GM21717 (cell line): ENCODE data around the gene CCND2.

Source experiments
- ATAC-seq: cut with Tn5 transposase; IDR thresholded peaks from one replicate; pipeline ENCODE4 v1.9.1; 2021; ENCODE audit warnings: mild to moderate bottlenecking, moderate library complexity; ENCODE audit not compliant: unreplicated experiment

CCND2 gene

DNA sequence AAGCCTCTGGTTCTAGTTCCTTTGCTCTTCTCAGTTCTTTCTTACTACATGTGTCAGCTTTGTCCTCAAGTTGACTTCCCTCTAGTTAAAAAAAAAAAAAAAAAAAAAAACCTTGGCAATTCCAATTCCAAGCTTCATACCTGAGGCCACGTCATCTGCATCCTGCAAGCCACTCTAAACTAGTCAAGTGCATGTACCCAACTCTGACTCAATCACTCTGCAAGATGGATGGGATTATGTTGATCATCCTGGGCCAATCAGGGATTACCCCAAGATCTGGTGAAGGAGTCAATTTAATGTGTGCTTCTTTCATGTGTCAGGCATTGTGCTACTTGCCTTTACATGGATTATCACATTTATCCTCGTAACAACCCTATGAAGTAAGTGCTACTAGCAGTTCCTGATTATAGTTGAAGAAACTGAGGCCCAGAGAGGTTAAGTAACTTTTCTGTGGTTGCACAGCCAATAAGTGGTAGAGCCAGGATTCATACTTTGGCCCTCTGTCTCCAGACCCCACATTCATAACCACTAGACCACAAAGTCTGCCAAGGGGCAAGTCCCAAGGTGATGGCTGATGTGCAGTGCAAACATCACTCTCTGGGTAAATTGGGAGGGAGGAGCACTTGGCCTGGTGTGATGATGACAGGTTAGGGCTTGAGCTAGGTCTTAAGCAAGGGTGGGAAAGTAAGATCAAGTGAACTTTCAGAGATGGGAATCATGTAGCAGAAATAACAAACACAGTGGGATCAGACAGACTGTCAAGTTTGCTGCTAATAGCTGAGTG is 17.3 kb upstream of the CCND2 start:
- no peak for ATAC-seq

DNA sequence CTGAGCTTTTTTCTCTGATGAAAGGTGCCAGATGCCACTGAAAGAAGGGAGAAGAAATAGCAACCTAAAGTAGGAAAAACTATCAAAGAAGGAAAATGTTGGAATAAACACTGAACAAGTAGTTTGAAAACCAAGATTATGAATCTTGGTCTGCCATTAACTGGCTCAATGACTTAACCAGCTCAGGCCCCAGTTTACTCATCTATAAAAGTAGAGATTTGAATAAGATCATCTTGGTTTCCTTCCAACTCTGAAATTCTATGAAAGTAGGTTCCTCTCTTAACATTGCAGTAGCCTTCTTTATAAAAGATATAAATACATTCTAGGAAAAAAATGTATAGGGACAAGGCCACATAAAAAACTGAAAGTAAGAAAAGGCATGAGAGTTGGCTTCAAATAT is 16.1 kb upstream of the CCND2 start:
- ATAC-seq = no peak

DNA sequence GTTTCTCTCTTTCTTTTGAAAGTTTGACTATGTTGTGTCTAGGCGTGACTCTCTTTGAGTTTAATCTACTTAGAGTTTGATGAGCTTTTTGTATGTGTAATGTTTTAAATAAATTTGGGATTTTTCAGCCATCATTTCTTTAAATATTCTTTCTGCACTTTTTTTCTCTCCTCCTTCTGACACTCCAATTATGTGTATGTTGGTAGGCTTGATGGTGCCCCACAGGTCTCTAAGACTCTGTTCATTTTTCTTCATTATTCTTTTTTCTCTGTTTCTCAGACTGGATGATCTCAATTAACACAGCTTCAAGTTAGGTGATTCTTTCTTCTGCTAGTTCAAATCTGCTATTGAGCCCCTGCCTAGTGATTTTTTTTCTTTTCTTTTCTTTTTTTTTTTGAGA is 14.5 kb upstream of the CCND2 start:
- ATAC-seq = no peak

DNA sequence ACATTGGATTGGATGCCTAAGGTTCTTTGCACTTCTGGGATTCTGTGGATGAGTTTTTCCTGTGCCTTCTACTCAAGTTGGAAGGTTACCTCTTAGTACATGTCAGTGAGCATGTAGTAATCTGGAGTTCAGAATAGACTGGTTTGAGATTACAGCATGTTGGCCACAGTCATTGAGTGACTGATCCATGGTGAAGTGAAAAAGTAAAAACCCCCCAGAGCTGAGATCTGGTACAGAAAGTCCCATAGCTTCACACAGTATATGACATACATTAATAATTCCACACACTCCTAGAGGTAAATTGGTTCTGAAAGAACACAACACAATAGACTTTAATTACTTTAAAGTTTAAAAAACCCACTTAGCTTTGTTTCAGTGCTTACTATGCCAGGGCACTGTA is 11.9 kb upstream of the CCND2 start:
- ATAC-seq = peak; percentile 69

DNA sequence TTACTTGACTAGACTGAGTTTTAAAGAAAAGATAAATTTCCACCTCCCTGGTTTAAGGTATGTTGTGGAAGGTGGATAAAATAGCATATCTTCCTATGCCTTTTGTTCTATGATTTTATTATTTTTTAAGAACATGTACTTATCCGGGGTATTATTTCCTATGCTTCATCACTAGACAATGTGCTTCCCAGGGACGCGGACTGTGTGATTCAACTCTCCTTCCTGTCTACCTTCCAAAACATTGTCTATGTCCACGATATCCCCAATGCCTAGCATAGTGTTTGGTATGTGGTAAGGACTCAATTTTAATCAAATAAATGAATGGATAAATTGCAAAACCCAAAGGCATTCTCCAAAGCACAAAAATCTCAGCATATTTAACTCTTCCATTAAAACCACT is 8.3 kb upstream of the CCND2 start:
- ATAC-seq = no peak

DNA sequence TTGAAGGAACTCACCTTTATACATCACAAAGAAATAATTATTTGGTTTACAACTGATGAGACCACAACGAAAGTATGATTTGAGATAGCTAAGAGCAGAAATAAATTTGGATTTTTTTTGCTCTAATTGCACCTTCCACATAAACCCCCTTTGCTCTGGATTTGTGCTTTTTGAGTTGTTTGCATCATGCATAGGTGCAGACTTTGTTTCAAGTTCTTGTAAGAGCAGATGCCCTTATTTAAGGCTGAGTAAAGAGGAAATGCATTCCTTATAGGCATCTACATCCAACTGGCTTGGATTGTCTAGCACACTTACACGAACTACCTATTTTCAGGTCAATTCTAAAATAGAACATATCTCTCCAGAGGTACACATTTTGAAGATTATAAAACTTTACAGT is 6.6 kb upstream of the CCND2 start:
- no peak for ATAC-seq

DNA sequence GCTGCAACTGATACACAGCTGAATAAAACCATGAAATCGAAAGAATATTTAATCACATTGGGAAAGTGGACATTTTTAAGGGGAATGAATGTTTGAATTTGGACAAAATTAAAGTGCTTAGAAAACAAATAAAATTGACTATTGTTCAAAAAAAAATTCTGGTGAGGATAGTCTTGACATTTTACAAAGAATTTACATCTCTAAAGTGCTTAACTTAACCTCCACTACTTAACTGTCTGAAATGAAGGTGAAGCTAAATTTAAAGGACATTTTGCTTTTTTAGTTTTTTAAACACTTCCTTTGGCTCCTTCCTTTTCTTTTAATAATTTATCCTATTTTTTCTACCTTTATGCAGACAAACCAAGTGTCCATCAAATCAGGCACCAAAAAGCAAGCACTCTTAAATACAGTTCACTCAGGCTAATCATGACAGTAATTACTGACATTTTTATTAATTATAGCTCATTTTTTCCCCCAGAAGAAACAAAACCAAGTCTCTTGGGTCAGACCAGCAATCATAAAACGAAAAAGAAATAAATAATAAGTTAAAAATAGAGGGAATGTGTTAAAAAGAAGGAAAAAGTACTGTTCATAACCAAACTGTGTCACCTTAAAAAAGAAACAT is 5.7 kb upstream of the CCND2 start:
- no peak for ATAC-seq

DNA sequence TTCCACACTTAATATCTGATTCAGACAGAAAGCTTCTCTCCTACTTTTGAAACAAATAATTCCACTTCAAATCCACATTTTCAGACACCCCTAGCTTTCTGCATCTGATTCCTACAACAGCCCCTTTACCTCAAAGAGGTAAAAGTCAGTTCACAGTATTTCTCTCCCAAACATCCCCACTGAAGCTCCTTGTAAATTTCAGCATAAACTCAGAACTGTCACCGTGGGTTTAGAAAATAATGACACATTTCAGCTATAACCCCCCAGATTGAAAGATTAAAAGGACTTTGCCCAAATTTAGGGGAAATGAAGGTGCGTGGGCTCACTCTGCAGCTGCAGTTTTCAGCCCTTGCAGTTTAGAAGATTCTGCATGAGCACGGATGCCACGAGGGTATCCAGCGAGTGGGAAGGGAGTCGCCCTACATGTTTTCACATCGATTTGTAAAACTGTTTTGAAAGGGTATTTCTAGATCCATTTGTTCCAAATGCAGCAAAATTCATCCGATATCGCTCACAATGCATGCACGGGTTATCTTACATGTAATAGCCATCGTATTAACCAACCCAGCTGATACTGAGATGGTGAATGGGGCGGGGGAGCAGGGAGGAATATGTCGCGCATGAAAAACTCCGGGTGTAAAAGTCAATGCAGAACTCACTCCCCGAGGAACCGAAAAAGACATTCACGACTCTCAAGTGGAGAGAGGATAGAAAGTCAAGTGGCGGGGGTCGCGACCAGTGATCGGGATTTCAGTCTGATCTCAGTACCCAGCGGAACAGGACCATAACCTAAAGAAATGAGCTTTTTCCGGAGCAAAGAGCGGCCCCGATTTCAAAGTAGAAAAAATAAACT is 5.0 kb upstream of the CCND2 start:
- no peak for ATAC-seq

DNA sequence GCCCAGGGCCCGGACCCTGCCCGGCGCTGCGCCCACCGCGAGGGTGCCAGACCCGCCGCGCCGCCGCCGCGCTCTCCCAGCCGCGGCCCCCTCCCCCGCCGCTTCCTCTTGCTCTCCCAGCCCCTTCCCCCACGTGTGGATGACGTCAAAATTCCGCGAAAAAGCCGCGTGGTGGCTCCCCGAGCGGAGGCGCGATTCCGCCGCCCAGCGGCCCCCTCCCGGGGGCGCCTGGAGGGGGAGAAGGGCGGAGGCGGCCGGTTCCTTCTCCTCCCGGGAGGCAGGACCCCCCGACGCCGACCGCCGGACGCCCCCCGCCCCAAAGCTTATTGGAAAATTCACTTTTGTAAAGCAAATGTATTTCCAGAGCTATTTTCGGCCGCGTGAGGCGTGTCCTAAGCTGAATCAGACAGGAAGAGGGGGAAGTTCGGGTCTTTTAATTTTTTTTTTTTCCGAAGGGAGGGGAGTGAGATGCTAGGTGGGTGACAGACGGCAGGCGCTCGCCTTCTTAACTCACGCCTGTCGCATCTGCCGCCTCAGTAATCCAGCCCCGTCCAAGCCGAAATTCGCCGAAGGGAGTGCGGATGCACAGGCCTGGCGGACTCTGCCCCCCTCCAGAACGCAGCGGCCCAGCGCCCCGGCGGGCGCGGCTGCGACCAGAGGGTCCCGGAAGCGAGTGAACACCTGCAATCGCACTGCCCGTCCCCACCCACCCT is 4.1 kb upstream of the CCND2 start:
- ATAC-seq = no peak

DNA sequence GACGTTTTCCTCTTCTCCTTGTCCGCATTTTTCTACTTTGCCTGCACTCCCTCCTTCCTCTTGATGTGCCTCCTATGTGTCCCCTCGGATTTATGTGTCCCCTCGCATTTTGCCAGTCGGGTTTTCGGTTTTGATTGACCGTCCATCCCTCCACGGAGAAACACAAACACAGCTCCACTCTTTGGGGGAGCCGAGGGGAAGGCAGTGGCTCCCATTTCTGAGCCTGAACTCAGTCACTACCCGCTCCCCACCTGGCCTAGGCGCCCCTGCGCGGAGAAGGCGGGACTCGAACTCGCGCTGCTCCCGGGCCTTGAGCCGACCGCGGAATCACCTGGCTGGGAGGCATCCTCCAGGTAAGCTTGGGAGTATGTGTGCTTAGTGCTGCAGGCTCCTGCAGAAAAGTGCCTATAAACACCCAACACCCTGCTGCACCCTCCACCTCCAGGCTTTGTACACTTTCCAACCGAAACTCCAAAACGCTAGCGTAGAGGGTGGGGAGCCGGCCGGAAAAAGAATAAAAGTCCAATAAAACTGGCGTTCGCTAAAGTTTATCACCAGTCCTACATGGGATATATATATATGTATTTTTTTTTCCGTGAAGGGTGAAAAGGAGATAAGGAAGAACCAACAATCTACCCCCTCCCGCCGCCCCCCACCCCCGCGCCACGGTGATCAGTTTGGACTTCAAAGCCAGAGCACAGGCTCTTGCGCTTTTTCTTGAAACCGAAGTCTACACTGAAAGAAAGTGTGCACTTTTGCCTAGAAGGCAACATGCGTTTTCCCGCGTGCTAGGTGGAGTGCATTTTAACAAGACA is 3.3 kb upstream of the CCND2 start:
- no peak for ATAC-seq

DNA sequence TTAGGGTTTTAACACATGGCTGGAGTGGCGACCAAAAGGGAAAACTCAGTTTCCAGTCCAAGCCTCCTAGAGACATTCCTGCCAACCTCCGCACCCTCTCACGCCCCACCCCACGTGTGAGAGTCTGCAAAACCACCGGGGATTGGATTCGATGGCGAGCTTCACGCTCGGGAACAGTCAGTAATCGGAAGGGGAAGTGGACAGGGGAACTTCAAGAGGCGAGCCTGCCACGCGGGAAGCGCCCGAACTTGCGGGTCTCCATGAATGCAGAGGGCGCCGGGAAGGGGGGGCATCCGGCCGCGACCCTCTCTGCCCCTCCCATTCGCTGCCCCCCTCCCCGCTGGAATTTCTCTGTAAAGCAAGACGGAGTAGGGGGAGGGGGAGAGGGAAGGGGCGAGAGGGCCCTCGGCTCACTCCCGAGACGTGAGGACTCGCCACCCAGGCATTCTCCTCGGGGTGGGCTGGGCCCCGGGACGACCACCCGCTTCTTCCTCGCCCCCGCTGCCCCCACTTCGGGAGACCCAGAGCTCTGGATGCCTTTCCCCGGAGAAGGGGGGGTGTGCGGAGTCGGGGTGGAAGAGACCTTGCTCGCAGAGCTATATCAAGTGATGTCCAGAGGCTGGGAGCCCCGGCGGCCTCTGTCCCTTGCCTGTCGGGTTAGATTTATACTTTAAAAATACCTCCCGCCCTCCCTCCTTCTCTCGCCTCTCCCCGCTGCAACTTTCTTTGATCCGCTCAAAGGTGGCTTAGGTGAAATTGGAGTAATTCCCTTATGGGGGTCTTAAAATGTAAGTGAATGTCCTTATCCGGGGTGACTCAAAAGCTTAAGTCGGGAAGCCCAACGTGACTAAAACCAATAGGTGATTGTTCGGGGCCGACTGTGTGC is 2.5 kb upstream of the CCND2 start:
- no peak for ATAC-seq

DNA sequence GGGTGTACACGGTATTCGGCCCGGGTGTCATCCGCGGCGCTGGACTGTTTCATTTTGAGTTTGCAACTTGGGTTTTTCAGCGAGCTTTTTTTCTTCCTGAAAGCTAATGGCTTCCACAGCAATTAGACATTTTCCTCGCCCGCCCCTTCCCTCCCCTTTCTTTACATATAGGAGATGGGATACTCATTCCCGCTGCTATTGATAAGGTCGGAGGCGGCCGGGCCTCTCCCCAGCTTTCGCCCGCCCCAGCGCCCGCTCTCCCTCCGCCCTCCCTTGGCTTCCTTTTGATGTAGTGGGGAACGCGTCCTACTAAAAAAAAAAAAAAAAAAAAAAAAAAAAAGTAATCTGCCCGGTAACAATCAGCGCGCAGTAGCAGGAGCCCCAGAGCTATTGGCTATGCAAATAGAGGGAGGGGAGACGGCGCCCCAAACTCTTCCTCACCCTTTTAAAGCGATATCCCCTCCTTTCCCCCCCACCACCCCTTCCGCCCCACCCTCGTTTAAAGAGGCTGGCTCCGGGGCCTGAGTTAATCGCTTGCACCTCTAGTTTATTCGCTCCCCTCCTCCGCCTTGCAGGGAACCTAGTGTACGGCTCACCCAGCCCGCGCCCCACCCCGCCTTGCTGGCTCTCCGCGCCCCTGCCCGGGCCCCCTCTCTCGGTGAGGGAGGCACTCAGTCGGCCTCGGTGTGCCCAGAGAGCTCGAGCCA is 1.7 kb upstream of the CCND2 start:
- ATAC-seq = peak; percentile 39

DNA sequence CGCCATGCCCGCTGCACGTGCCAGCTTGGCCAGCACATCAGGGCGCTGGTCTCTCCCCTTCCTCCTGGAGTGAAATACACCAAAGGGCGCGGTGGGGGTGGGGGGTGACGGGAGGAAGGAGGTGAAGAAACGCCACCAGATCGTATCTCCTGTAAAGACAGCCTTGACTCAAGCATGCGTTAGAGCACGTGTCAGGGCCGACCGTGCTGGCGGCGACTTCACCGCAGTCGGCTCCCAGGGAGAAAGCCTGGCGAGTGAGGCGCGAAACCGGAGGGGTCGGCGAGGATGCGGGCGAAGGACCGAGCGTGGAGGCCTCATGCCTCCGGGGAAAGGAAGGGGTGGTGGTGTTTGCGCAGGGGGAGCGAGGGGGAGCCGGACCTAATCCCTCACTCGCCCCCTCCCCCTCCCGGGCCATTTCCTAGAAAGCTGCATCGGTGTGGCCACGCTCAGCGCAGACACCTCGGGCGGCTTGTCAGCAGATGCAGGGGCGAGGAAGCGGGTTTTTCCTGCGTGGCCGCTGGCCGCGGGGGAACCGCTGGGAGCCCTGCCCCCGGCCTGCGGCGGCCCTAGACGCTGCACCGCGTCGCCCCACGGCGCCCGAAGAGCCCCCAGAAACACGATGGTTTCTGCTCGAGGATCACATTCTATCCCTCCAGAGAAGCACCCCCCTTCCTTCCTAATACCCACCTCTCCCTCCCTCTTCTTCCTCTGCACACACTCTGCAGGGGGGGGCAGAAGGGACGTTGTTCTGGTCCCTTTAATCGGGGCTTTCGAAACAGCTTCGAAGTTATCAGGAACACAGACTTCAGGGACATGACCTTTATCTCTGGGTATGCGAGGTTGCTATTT is 914 bp upstream of the CCND2 start:
- ATAC-seq = peak; percentile 2

DNA sequence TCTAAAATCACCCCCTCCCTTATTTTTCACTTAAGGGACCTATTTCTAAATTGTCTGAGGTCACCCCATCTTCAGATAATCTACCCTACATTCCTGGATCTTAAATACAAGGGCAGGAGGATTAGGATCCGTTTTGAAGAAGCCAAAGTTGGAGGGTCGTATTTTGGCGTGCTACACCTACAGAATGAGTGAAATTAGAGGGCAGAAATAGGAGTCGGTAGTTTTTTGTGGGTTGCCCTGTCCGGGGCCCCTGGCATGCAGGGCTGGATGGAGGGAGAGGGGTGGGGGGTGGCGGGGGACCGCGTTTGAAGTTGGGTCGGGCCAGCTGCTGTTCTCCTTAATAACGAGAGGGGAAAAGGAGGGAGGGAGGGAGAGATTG is 300 bp upstream of the CCND2 start:
- ATAC-seq = no peak

DNA sequence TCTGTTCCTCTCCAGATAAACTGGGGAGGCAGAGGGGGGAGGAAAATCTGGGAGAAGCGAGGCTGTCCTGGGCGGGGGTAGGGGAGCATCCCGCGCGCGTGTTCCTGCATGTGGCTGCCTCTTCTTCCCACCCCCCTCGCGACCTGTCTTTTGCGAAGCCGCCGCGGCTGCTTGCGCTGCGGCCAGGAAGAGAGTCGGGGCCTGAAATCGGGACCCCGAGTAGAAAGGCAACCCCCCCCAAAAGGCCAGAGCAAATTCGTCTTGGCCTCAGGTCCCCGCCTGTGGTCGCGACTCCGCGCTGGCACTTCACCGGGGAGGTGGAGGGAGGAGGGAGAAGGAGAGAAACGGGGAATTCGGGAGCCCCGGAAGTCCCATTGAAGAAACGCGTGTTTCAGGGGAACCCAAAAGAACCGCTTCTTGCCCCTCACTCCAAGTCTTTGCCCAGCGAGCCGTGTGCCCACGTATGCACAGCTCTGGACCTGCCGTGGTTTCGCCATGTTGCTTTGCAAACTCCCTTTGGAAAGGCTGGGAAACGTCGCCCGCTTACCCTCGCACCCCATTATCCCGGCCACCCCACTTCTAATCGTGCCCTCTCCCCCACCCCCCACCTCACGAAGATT is 944 bp downstream of the CCND2 start:
- no peak for ATAC-seq

DNA sequence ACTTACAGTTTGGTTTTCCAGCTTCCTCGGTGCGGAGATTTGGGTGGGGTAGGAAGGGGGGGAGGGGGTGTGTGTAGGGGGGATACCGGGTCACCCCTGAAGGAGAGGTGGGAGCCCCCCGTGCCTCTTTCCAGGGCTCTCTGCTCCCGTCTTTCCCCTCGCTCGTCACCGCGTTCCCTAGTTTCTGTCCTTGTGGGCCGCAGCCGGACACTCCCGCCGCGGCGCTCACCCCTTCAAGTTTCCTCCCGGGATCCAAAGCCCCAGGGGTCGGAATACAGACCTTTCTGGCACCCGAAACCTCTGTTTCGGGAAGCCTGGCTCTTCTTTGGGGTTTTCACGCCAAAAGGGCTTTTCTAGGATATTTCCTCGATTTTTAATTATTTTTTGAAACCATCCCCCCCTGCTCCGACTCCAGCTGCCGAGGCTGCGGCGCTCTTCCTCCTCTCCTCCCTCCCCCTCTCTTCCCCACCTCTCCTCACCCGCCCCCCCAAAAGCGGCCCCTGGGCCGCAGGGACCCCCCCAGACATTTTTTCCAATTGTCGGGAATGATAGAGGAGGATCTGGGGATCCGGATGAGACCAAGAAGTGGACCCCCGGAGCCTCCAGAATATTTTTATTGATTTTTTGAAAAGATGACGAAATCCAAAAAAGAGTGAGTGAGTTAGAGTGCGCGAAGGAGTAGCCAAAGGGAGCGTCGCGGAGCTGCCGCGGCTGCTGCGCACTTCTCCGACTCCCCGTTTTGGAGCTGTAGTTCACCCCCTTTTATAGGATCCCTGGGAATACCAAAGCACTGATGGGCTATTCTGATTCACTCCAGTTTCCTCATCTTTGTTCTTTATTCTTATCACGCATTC is 1.7 kb downstream of the CCND2 start:
- ATAC-seq = no peak
